GM18502 (cell line): Measurements from ENCODE around the gene KCTD18.
A peak's percentile ranks its signal among the peaks of the same experiment; 100 is the strongest.

Experiments used
- ATAC-seq: cut with Tn5 transposase; IDR thresholded peaks from one replicate; pipeline ENCODE4 v1.9.1; 2021; ENCODE audit warnings: mild to moderate bottlenecking; ENCODE audit not compliant: unreplicated experiment, poor library complexity

The KCTD18 gene

DNA sequence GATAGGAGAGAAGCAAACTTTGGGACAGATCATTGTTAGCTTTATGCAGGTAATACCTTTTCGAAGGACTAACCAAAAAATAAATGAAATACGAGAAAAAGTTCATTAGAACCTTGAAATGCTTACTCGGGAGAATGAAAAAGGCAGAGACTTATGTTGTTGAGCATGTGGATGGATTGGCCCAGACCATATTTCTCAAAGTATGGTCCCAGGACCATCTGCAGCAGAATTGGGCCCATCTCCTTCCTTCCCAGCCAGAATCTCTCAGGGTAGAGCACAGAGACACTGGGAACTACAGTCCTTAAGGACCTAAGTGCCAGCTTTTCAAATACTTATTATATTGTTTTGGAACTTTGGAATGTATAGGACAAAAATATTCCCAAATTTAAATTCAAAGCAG, 50.8 kb downstream of the KCTD18 start:
- ATAC-seq: no peak

GRCh38 chr2:200456567-200456966, 53.3 kb downstream of the KCTD18 start:
- no peak for ATAC-seq

DNA sequence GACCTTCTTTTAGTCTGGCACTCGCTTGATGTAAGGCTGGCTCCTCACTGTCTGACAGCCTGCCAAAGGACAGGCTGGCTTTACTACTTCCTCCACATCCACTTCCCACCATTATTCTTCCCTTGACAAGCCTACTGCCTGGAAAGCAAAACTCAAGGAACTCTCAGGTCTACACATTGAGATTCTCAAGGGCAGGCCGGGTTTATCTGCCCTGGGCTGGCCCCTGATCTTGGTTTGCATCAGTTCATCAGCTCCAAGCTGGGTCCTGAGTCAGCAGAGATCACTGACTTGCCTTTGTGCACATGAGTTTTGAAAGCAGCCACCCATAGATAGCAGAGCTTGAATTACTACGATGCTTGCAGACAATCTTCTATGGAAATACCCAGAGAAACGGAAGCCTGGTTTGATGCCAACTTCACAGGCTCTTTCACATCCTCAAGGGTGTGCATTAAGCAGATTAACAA, 53.9 kb downstream of the KCTD18 start:
- peak; percentile 57 for ATAC-seq

- peak; percentile 88 for ATAC-seq
Observed at GRCh38 chr2:200454927-200455801, 54.7 kb downstream of the KCTD18 start.

DNA sequence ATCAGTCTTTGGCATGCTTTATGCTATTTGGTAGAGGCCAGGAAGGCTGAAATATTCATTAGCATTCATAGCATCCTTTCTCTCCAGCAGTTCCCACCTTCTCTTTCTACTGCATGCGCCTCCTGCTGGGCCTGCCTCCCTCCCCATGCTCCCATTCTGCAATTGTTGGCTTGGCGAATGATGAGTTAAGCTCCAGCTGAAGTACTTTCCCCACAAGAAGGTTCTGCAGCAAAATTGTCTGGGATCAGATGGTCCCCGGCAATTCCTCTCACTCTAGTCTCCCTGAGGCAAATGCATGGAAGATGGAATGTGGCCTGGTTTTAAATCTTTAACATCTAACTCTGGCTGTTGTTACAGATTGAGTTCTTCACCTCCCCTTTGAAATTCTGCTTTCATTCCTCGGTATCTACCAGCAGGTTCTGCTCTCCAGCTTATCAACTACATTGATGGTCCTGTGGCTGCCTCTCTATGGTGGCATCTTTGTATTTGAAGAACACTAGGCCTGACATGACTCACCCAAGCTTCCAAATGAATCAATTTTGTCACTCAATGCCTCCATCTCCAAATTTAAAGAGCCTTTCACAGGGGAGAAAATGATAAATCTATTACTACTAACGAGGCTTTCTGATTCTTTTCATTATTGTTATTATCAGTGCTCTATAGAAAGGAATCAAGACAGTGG, 55.9 kb downstream of the KCTD18 start:
- ATAC-seq: no peak

DNA sequence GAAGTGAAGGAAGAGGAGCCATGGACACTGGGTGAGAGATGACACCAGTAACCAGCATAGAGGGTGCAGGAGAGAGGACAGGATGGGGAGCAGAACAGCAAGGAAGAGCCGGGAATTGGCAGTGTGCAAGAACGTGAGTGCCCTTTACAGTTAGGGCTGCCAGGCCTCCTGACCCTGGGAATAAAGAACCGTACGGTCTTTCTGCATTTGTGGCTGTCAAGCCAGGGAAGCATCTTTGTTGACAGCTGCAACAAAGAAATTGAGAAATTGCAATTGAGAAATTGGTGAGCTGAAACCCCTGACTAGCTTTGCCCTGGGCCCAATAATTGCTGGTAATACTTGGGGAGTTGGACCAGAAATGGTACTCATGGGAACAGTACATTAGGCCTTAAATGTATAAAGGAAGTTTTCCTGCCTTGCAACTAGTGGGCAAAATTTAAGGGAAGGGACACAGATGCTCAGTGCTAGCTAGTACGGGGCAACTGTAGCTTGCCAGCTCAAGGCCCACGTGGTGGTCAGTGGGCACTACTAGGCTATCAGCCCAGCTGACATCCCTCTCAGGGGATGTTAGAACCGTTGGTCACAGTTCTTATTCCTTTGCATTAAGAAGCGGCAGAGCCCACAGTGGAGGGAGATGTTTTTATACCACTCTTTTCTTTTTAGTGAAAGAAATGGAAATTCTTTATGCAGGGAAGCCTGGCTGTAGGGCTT, 56.6 kb downstream of the KCTD18 start:
- ATAC-seq: no peak

DNA sequence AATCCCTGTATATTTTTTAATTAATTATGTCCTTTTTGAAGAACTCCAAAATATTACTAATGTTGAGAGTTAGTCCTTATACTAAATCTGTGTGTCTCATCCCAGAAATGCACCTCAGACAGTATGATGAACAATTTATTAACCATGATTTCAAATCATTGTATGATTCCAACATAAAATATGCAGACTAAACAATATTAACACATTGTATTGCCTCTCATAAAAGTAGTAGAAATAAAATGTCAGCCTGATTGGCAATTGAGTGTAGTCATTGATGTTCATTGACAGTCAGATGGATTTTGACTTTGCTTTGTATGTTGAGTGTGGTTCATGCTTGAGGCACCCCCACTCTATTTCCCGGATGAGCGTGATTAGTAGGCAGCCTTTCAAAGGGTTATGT, 57.5 kb downstream of the KCTD18 start:
- ATAC-seq: no peak

- ATAC-seq: no peak
Observed at GRCh38 chr2:200451511-200451910, 58.4 kb downstream of the KCTD18 start.

DNA sequence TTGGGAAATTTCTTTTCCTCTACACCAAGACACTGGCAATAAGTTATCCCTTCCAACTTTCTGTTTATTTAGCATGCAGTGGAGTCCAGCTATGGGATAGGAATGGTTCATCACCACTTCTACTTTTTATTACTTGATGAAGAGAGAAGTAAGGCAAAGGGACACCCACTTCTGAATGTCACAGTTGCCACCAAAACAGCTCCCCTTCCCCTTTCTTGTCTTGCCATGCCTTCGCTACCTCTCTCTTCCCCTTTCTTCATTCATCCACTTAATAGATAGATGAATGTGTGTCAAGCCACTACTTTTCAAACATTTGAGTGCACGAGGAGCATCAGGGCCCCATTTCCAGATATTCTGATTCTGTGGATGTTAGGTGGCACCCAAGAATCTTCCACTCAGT, 59.6 kb downstream of the KCTD18 start:
- ATAC-seq: no peak

DNA sequence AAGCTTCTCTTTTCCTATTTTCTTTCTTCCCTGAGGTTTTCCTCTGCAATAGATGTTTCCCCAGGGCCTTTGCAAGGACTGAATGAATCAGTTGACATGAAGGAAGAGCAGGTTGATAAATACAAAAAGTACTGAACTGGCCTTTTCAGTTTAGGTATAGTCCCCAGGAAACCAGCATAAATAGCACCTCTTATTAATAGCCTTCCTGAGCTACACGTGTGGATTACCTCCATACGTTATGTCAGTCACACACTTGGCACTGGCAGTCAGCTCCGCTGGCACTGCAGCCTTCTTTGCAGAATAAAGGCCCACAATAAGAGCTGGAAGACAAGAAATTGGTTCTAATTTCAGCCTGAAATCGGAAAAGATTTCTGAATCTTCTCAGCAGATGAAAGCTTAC, 60.7 kb downstream of the KCTD18 start:
- no peak for ATAC-seq

- ATAC-seq: no peak
Observed at GRCh38 chr2:200448455-200448854, 61.4 kb downstream of the KCTD18 start.

GRCh38 chr2:200447139-200447855, 62.6 kb downstream of the KCTD18 start:
- ATAC-seq: no peak

DNA sequence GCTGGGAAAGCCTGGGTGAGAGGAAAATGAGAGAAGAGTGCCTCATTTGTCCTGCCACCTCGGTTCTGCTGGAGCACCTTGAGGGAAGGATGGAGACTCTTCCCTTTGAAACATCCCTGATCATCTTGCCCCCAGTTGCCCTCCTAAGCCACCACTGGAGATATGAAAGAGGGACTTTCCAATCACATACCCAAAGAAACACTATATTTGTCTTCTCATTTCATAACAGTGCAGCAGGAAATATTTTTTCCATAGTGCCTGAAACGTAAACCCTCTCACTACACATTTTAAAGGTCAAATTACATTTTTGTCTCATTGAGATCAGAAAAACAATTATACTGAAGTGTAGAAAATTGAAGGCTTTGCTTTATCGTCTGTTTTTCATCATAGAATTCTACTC, 63.3 kb downstream of the KCTD18 start:
- ATAC-seq: no peak

GRCh38 chr2:200445284-200445683, 64.6 kb downstream of the KCTD18 start:
- ATAC-seq: no peak

DNA sequence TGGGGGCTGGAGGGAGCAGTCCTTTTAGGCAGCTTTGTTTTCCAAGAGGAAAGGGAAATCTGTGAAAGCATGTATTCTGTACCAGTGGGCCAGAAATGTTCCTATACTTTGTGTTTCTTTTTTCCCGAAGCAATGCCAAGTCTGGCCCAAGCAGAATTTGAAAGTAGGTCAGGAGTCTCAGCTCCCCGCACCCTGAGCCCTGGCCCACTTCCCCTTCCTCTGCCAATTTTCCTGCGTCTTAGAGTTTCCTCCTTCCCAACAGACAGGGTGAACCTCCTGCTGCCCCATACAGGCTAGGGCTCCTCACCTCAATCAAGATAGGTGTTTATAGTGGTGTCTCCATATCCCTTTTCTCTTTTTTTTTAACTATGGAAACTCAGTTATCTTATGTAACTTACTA, 65.3 kb downstream of the KCTD18 start:
- ATAC-seq: no peak

DNA sequence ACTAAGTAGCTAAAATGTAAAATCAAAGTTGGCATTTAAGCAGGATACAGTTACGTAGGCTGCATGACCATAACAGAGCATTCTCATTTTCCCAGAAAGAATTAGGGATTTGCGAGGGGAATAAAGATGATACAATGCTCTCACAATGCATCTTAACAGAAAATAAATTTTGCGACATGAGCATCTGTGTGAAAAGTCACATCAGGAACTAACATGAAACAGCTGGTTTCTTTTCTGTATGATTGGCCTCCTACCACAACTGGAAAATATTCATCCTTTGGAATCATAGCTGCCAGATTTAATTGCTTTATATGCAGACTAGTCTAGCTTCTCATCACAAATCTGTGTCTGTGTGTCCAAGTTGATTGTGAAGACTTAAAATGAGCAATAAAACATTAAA, 66.0 kb downstream of the KCTD18 start:
- no peak for ATAC-seq

DNA sequence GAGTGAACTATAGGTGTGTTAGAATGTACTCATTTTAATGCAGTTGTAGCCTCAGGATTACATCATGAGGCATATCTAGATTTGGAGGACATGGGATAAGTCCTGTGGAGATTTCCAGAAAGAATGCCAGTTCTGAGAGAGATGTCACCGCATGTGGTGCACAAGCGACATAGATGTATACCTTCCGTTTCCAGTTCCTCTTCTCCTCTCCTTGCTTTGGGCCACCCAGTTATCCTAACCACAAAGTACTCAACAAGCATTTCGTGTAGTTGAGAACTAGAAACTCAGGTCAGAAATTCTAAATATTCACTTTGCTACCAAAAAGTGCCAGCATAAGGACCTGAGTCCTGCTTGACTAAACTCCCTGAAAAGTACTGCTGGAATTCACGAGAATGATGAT, 66.5 kb downstream of the KCTD18 start:
- ATAC-seq: no peak

GRCh38 chr2:200442471-200442870, 67.4 kb downstream of the KCTD18 start:
- no peak for ATAC-seq

DNA sequence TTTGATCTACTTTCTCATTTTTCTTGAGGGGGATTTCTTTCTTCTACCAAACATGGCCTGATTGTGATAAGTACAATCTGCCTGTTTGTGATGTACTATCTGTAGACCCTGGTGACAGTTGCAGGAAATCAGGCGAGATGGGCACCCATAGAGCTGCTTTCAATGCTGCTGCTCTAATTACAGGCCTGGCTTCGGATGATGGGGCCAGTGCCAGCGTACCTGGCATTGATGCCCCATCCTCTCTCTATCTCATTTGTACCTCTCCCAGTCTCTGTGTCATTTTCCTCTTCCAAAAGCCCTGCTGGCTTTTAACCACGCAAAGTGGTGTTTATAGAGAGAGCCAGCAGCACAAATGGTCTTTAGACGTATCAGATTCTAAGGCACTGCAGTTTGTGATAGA, 69.9 kb downstream of the KCTD18 start:
- no peak for ATAC-seq
